Measurements from ENCODE around the gene VPS13D. TPM values are rescaled to one million over a fixed set of nuclear protein-coding genes. Genes with fewer than 3 reads are reported as not detected.

VPS13D gene
- total RNA-seq, 4 donors from 2014 or later = 77.5 to 142 (median 94.4) TPM

GRCh38 chr1:12384836-12385456 is 155.1 kb downstream of the VPS13D start:
- no peak for TF ChIP-seq CTCF (IDR thresholded peaks at IDR 0.05; ENCODE audit: low read depth)

GRCh38 chr1:12386130-12386529 is 156.3 kb downstream of the VPS13D start:
- TF ChIP-seq CTCF (IDR thresholded peaks at IDR 0.05; ENCODE audit: low read depth) = no peak

- no peak for TF ChIP-seq CTCF (IDR thresholded peaks at IDR 0.05; ENCODE audit: low read depth)
These were observed 157.8 kb downstream of the VPS13D start for GRCh38 chr1:12387641-12388040.

GRCh38 chr1:12397462-12398450 is 167.9 kb downstream of the VPS13D start:
- no peak for TF ChIP-seq CTCF (IDR thresholded peaks at IDR 0.05; ENCODE audit: low read depth)

GRCh38 chr1:12398479-12398878 is 168.6 kb downstream of the VPS13D start:
- TF ChIP-seq CTCF (IDR thresholded peaks at IDR 0.05; ENCODE audit: low read depth) = no peak

GRCh38 chr1:12400027-12400693 is 170.3 kb downstream of the VPS13D start:
- TF ChIP-seq CTCF (IDR thresholded peaks at IDR 0.05; ENCODE audit: low read depth) = no peak

All from subcutaneous adipose tissue (tissue), 4 donors.